ENCODE measurements around the gene MAB21L2. TPM values are rescaled to one million over a fixed set of nuclear protein-coding genes. Genes with fewer than 3 reads are reported as not detected.

Gene MAB21L2
- total RNA-seq, 1 experiment from 2014 or later = not detected

GRCh38 chr4:150581641-150582051, 305 bp upstream of the MAB21L2 start:
- H3K27ac Mint-ChIP-seq (ENCODE audit: unreplicated experiment) = no peak overlapping the region
- Histone ChIP-seq H3K36me3 (ENCODE audit: control insufficient read depth, insufficient read depth, low read length) (peaks cover 3% of the 10 kb centered on the region; the same call in 1 of the 2 replicates), H3K4me1 (no peaks in the 10 kb centered on the region), H3K4me3 (ENCODE audit: low read depth, low read length) (no peak overlapping the region), H3K9me3 (no peaks in the 10 kb centered on the region), H3K27me3 (replicated peaks; ENCODE audit: control insufficient read depth, insufficient read depth, low read length) (no peaks in the 10 kb centered on the region)
- no peaks in the 10 kb centered on the region for H3K27me3 Mint-ChIP-seq (ENCODE audit: insufficient read depth, unreplicated experiment)
- no peak for TF ChIP-seq CTCF (IDR thresholded peaks at IDR 0.05; ENCODE audit: insufficient read depth in 1 of 2, low read depth in 1 of 2, low read length in 1 of 2, severe bottlenecking in 1 of 2, unreplicated experiment in 1 of 2)
- DNase-seq = no peak
- ChIA-PET CTCF (no interaction called here), POLR2A (no interaction called here)
- intact Hi-C loops (cut with micrococcal nuclease; ENCODE audit: unreplicated experiment) = no loop called here
- peaks cover 24% of the 10 kb centered on the region for H3K36me3 Mint-ChIP-seq (ENCODE audit: insufficient read depth, unreplicated experiment)
- H3K9me3 Mint-ChIP-seq (ENCODE audit: unreplicated experiment) = peaks cover 10% of the 10 kb centered on the region
- no TSS peak for BruUV-seq (replicated peaks)
- no peak overlapping the region for H3K4me3 Mint-ChIP-seq (ENCODE audit: unreplicated experiment)
- no peaks in the 10 kb centered on the region for H3K4me1 Mint-ChIP-seq (ENCODE audit: low read depth, unreplicated experiment)

GRCh38 chr4:150582873-150583286, 929 bp downstream of the MAB21L2 start:
- H3K4me1 Mint-ChIP-seq (ENCODE audit: low read depth, unreplicated experiment) = no peaks in the 10 kb centered on the region
- Histone ChIP-seq H3K4me3 (ENCODE audit: low read depth, low read length) (no peak overlapping the region), H3K4me1 (no peaks in the 10 kb centered on the region), H3K36me3 (ENCODE audit: control insufficient read depth, insufficient read depth, low read length) (peaks cover 3% of the 10 kb centered on the region; the same call in 1 of the 2 replicates), H3K27me3 (replicated peaks; ENCODE audit: control insufficient read depth, insufficient read depth, low read length) (no peaks in the 10 kb centered on the region), H3K9me3 (no peaks in the 10 kb centered on the region)
- H3K27me3 Mint-ChIP-seq (ENCODE audit: insufficient read depth, unreplicated experiment) = no peaks in the 10 kb centered on the region
- no TSS peak for BruUV-seq (replicated peaks)
- no peak for TF ChIP-seq CTCF (IDR thresholded peaks at IDR 0.05; ENCODE audit: insufficient read depth in 1 of 2, low read depth in 1 of 2, low read length in 1 of 2, severe bottlenecking in 1 of 2, unreplicated experiment in 1 of 2)
- ChIA-PET POLR2A (no interaction called here), CTCF (no interaction called here)
- no peak overlapping the region for H3K27ac Mint-ChIP-seq (ENCODE audit: unreplicated experiment)
- no peak overlapping the region for H3K4me3 Mint-ChIP-seq (ENCODE audit: unreplicated experiment)
- H3K36me3 Mint-ChIP-seq (ENCODE audit: insufficient read depth, unreplicated experiment) = peaks cover 24% of the 10 kb centered on the region
- DNase-seq = no peak
- intact Hi-C loops (cut with micrococcal nuclease; ENCODE audit: unreplicated experiment) = no loop called here
- peaks cover 10% of the 10 kb centered on the region for H3K9me3 Mint-ChIP-seq (ENCODE audit: unreplicated experiment)

- no peak overlapping the region for H3K4me3 ChIP-seq (ENCODE audit: low read depth, low read length)
- Mint-ChIP-seq H3K4me3 (ENCODE audit: unreplicated experiment) (no peak overlapping the region), H3K27ac (ENCODE audit: unreplicated experiment) (no peak overlapping the region)
These were observed 1.5 kb downstream of the MAB21L2 start for GRCh38 chr4:150583287-150584110.

More at GRCh38 chr4:150583287-150584110, 1.5 kb downstream of the MAB21L2 start:
- intact Hi-C loops (cut with micrococcal nuclease; ENCODE audit: unreplicated experiment) = no loop called here
- DNase-seq = no peak
- Histone ChIP-seq H3K27me3 (replicated peaks; ENCODE audit: control insufficient read depth, insufficient read depth, low read length) (no peaks in the 10 kb centered on the region), H3K36me3 (ENCODE audit: control insufficient read depth, insufficient read depth, low read length) (peaks cover 3% of the 10 kb centered on the region; the same call in 1 of the 2 replicates), H3K4me1 (no peaks in the 10 kb centered on the region), H3K9me3 (no peaks in the 10 kb centered on the region)
- H3K27me3 Mint-ChIP-seq (ENCODE audit: insufficient read depth, unreplicated experiment) = no peaks in the 10 kb centered on the region
- no TSS peak for BruUV-seq (replicated peaks)
- TF ChIP-seq CTCF (IDR thresholded peaks at IDR 0.05; ENCODE audit: insufficient read depth in 1 of 2, low read depth in 1 of 2, low read length in 1 of 2, severe bottlenecking in 1 of 2, unreplicated experiment in 1 of 2) = no peak
- peaks cover 24% of the 10 kb centered on the region for H3K36me3 Mint-ChIP-seq (ENCODE audit: insufficient read depth, unreplicated experiment)
- CTCF ChIA-PET = no interaction called here
- POLR2A ChIA-PET = no interaction called here
- no peaks in the 10 kb centered on the region for H3K4me1 Mint-ChIP-seq (ENCODE audit: low read depth, unreplicated experiment)
- H3K9me3 Mint-ChIP-seq (ENCODE audit: unreplicated experiment) = peaks cover 10% of the 10 kb centered on the region
